T1000 (cell line): Measurements from ENCODE around the gene PCCA.
"Not testable (repeated sequence)": the region's sequence is repeated elsewhere in the genome, so short reads cannot be mapped to it uniquely, and the experiment has no call there.

Source experiments
- DNase-seq: peaks from one replicate; lab custom pipeline; 2025; ENCODE audit warnings: mixed read lengths; lab: John Stamatoyannopoulos, UW

Gene PCCA

DNA sequence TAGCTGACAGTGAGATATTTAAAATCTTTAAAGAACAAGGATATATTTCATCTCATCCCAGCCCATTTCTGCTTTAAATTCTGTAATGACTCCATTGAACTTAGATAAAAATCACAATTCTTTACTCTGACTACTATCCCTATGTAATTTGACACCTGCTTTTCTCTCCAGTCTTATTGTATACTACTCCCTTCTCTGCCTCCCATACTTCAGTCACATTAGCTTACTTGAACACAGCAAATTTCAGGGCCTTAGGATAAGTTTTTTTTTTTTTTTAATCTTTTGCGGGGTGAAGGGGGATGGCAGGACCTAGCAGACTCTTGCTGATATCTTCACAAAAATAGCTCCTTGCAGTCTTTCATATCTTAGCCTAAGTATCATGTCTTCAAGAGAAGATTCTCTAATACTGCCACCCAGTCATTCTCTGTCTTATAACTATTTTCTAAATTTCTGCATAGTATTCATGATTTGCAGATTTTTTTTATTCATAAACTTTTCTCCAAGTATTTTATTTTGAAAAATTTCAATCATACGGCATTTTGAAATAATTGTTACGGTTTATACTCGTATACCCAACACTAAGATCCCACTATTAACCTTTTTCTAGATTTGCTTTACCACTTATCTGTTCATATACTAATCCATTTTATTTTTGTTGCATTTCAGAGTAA, 151.4 kb downstream of the PCCA start:
- no peak for DNase-seq

DNA sequence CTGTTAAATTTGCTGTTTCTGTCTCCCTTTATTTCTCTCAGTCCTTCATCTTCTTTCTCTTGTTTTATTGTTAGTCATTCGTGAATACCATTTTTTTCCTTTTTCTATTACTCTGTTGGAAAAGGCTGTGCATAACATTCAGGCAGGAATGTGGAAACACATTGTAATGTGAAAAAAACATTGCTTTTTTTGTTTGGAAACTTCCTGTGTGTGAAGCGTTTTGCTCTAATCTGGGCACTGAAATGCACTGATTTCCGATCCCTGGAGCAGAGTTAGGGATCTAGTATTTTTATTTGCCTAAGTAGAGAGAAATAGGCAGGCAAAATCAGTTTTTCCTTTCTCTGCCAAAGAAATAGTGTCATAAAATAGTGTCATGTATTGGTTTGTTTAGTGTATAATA, 155.5 kb downstream of the PCCA start:
- DNase-seq, result no peak

DNA sequence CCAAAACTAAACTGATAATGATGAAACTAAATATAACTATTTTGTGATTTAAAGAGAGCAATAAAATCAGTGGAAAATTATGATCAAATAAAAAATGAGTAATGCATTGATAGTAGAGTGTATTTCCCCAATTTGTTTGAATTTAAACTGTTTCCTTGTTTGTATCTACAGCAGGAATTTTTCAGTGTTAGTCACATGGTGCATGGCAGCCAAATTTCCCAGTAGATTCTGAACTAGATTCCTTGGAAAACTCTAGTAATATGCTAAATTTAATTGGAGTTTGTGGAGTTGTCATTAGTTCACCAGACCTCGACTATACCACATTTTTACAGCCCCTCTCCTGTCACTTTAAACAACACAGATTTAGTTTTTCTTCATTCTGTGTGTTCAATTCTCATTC, 156.2 kb downstream of the PCCA start:
- no peak for DNase-seq

DNA sequence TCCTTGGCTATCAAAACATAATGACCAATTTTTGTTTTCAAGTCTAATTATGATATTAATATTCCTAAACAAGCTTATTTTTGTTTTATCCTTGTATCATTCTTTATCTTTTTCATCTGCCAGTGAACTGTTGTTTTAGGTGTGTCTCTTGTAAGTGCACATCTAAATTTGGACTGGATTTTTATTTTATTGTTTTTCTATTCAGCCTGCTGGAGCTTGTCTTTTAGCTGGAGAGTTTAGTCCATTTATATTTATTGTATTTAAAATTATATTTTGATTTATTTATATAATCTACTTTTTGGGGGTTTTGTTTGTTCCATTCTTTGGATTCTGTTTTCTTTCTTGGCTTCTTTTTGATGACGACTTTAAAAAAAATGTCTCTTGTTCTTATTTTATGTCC, 159.0 kb downstream of the PCCA start:
- DNase-seq, result no peak

DNA sequence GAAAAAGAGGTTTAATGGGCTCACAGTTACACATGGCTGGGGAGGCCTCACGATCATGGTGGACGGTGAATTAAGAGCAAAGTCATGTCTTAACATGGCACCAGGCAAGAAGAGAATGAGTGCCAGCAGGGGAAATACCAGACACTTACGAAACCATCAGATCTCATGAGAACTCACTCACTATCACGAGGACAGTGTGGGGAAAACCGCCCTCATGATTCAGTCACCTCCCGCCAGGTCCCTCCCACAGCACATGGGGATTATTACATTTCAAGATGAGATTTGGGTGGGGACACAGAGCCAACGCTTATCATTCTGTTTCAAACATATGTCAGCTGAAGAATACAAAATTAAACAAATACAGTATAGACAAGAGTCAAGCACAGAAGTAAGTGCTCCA, 165.1 kb downstream of the PCCA start:
- DNase-seq, result no peak

DNA sequence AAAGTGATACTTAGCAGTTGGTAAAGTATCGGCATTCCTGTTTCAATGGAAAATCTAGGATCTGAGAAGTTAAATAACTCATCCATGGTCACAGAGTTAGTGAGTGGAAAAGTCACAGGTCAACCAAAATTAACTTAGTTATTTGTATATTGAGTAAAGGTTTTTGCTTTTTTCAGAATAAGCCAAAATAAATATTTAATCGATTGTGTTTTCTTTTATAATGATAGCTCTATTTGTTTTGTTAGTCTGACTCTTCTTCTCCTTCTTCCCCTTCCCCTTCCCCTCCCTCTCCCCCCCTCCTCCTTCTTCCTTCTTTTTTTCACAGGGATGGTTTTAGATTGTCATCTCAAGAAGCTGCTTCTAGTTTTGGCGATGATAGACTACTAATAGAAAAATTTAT, 173.5 kb downstream of the PCCA start:
- no peak for DNase-seq

DNA sequence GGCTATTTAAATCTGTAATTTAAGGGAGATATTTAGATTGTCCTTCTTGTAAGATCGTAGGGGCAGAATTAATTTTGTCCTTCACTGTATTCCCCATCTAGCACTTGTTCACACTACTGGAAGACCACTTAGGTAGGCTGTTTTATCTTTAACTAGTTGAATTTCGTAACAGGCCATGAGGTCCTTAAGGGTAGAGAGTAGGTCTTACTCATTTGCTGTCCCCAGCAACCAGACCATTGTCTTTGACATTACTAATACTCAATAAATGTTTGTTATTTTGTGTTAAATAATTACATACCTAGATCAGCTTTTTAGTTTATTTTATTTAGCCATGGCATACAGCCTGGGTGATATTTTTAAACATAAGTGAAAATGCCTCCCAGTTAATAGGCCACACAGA, 177.1 kb downstream of the PCCA start:
- DNase-seq, result no peak

DNA sequence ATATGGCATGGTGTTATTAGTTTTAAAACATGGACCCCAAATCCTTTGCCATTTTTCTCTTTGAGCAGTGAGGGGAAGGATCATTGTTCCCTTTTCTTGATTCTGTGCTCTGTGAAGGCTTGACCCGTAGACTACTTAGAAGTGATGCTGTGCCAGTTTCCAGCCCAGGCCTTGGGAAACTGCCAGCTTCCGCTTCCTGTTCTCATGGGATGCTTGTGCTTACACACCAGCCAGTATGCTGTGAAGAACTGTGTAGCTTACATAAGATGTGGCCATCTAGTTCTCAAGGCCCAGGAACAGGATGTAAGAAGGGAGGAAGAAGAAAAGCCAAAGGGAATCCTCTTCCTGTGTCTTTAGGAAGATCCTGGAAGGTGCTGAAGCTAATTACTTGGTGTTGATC, 180.9 kb downstream of the PCCA start:
- DNase-seq, result no peak

DNA sequence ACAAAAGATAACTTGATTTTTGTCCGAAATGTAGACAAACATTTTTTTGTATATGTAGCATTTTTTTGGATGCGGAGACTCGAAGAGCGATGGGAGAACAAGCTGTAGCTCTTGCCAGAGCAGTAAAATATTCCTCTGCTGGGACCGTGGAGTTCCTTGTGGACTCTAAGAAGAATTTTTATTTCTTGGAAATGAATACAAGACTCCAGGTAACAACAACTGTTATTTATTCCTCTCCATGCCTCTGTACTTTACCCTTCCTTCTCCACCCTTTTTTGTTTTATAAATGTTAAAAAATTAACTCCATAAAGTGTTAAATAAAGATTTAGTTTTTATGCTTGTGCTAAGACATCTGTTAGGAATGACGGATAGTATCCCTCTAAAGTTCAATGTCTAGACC, 184.2 kb downstream of the PCCA start:
- DNase-seq, result no peak

DNA sequence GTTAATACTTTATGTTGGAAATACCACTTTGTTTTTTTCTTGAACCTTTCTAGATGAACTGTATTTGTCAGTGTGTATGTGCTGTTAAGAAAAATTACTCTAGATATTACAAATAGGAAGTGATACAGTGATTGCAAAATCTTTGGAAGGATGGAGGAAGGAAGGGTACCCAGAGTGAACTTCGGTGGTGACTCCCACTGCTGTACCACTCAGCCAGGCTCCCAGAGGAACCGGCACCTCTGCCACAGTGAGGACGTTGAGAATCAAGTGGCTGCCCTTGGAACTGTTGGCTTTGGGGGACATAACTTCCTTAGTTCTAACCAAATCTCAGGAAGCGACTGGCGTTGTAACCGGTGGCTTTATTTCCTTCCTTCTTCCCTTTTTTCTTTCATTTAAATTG, 184.7 kb downstream of the PCCA start:
- no peak for DNase-seq

DNA sequence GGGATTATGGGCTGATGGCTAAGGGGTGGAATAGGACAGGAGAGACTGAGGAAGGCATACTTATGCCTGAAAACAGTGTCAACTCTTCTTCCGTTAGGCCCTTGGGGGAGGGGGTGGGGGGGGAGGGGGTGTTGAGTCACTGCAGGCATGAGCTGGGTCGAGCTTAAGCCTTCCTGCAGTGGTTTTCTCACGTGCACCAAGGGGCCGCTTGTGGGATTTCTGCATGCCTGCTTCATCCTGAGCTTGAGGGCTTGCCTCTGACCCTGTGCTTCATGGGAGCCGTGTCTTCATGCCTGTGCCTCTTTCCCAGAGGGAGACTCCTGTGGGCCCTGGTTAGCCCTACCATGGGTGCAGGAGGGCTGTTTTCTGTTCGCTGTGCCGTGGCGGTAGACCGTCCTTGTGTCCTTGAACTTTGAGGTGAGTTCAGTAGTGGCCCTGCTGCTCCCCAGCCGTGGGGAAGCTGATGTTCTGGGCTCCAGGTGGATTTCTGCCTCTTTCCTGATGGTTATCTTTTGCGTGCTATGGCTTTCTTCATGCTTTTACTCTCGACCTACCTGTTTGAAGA, 186.1 kb downstream of the PCCA start:
- DNase-seq, result peak; percentile 12

DNA sequence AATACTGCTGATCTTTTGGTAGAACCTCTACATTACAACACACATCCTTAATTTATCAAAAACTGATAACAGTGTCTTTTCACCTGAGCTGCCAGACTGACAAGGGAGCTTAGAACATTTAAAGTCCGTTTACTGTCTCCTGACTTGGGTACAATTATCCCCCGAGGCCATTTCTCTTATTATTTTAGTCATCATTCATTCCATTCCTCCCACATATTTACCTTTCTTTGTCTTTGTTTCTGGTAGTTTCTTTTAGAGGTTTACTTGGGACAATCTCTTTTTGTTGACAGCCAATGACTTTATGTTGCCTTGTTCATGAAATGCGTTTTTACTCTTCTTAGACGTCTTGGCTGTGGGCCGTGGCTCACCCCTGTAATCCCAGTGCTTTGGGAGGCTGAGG, 186.9 kb downstream of the PCCA start:
- no peak for DNase-seq

DNA sequence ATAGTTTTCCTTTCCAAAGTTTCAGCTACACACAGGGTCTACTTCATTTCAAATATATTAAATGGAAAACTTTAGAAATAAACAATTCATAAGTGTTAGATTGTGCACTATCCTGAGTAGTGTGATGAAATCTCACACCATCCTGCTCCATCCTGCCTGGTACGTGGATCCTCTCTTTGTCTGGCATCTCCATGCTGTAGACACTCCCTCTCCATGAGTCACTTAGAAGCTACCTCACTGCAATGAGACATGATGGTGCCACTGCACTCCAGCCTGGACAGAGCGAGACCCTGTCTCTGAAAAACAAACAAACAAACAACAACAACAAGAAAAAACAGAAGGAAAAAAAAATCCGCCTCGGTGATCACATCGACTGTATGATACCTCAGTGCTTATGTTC, 191.8 kb downstream of the PCCA start:
- no peak for DNase-seq

DNA sequence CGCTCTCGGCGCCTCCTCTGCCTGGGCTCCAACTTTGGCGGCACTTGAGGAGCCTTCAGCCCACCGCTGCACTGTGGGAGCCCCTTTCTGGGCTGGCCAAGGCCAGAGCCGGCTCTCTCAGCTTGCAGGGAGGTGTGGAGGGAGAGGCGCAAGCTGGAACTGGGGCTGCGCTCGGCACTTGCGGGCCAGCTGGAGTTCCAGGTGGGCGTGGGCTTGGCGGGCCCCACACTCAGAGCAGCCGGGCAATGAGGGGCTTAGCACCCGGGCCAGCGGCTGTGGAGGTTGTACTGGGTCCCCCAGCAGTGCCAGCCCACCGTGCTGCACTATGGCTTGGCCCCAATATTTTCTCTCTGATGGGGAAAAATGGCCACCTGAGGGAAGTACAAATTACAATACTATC, 193.4 kb downstream of the PCCA start:
- DNase-seq, result not testable (repeated sequence)

DNA sequence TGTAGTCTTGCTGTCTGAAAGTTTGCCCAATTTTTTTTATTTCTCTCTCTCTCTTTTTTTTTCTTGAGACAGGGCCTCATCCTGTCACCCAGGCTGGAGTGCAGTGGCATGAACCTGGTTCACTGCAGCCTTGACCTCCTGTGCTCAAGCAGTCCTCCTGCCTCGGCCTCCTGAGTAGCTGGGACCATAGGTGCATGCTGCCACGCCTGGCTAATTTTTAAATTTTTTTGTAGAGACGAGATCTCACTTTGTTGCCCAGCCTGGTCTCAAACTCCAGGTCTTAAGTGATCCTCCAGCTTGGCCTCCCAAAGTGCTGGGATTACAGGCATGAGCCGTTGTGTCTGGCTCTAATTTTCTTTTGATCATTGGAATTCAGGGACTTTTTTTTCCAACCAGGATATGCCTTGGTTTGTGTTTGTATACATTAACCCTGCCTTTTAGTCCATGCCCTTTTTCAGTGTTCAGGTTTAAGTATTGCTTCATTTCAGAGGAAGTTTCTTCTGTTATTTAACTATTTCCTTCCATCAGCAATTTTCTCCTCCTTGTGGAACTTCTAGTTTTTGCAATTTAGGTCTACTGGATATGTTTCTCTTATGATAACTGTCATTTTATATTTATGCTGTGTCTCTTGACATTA, 201.4 kb downstream of the PCCA start:
- no peak for DNase-seq

DNA sequence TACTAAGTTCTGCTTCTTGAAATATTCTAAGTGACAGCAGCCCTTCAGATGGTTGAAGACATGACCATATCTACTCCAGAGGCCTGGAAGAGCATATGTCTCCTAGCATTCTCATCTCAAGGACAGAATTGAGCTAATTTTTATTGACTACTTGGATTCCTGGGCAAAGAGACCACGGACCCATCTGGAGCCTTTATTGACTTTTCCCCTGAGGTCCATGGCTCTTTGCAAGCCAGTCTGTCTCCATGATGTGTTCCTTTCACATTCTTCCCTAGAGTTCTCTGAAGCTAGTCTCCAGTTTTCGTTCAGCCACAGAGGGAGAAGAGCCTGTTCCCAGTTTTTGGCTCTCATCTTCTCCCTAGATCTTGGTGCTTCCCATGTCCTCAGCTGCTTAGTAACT, 202.7 kb downstream of the PCCA start:
- no peak for DNase-seq

DNA sequence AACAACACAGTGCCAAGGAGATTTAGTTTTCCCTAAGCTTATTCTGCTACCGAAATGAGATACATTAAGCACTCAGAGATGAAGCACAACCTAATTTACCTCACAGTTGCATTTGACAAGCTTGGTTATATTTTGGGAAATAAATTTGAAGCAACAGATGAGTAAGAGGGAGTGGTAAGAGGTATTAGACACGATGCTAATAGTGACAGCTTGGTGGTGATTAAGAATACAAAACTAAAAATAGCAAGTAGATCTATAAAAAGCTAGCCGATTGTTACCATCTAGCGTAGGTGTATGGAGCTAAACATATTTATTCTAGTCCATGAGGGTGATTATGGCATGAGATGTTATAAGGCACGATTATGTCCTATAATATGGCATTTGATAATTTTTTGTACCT, 208.5 kb downstream of the PCCA start:
- DNase-seq, result no peak

DNA sequence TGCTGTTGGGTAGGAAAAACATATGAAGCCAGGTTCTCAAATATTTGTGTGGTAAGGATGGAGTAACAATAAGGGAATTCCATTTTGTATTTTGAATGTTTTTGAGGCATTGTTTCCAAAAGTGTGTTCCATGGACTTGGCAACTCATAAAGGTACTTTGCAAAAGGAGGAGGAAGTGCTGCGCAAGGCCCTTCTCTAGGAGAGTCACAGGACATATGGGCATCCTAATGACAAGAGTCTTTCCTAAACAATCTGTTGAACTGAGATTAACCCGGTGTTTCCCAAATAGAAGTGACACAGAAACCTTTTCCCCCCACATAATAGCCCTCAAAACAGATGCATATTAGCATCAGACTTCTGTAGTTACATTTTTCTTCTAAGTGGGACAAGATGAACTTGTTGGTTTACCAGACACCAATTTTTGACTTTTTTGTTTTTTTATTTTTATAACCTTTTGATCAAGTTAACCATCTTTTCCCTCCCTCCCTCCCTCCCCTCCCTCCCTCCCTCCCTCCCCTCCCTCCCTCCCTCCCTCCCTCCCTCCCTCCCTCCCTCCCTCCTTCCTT, 209.3 kb downstream of the PCCA start:
- DNase-seq, result no peak

DNA sequence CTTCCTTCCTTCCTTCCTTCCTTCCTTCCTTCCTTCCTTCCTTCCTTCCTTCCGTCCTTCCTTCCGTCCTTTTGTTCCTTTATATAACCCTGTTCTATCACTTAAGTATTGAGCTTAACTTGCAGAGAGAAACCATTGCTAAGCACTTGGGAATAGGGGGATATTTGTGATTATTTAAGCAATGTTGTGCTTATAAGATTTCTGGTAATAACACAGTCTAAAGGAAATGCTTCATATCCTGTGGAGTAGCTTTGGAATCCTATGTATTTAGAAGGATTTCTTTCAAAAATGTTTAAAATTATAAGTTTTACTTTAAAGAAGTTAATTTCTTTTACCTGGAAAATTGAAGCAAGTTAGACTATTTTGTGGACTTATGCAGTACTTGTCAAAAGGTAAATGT, 209.8 kb downstream of the PCCA start:
- DNase-seq, result no peak

DNA sequence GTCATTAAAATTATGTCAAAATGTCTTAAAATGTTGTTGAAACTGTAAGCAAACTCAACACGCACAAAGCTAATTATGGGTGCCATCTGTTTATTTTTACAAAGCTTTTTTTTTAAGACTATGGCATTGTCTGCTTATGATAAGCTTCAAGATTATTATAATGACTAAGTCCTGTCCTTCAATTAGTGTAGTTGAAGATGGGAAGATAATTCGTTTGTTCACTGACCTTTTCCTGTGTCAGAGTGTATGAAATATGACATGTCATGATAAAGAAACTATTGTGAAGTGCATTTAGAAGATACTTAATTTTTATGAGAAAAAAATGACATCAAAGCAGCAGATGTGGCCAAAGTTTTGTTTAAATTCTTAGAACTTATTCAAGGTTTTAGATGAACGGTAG, 211.3 kb downstream of the PCCA start:
- no peak for DNase-seq

DNA sequence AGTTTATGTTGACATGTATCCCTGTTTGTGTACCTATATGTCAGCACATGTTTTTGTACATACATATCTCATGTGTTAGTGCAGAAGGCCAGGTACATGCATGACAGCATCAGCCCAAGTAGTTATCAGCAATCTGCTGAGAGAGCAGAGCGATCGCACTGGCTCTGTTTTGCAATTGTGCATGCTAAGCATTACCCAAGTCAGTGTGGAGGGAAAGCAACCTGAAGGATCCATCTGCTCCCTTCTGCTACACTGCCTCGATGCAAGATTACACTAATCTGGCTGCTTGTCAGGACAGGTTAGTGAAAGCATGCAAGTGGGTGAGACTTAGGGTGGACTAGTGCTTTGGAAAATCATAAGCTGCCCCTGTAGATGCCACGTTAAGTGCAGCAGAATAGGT, 211.8 kb downstream of the PCCA start:
- no peak for DNase-seq

DNA sequence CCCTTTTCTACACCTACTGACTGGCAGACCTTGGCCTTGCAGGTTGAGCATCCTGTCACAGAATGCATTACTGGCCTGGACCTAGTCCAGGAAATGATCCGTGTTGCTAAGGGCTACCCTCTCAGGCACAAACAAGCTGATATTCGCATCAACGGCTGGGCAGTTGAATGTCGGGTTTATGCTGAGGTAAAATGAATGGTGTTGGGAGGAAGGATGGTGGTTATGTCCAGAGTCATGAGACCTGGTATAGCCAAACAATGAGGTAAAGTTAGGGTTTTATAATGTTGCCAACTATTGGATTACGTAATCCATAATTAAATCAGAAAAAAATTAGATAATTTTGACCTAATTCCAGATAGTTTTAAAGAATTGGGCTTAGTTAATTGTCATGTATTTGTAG, 212.5 kb downstream of the PCCA start:
- DNase-seq, result no peak

DNA sequence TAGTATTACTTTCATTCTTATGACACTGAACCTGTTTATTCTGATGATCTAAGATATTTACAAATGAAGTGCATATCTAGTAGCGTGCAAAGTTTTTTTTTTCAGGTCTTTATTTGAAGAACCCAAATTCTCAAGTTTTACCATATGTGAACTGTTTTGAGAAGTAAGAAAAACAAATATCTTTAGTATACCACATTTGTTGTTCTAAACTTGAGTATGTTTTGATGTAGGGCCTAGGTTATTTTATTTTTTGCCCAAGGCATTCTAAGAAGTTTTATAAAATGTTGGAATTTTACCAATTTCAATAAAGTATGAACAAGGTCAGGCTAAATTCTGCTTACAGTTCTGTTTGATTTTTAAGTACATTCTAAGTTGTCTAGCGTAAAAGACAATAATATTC, 213.5 kb downstream of the PCCA start:
- DNase-seq, result no peak

DNA sequence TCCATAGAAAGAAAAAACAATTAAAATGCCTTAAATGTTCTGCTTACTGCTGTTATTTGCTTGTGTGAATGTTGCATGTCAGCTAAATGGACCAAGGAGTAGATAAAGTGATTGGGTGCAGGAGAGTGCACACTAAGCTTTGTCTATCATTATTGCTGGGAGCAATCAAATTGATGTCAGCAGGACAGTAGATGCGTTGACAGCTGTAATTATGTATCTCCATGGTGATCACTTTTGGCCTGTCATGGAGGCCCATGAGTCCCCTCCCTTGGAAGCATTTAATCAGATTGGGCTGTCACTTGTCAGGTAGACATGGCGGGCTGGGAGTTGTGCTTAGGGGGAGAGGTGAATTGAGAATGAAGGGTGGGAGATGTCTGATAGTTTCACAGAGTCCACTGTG, 215.3 kb downstream of the PCCA start:
- no peak for DNase-seq
